HepG2 (cell line): ENCODE data around the gene CCDC34. TPM values are rescaled to one million over a fixed set of nuclear protein-coding genes. Genes with fewer than 3 reads are reported as not detected.

Experiments used
- DMAP1 ChIP-seq: IDR thresholded peaks from 2 replicates; pipeline ENCODE4 v1.6.1; 2016
- ERF ChIP-seq: IDR thresholded peaks from 2 replicates; pipeline ENCODE4 v1.6.1; 2018; ENCODE audit warnings: missing biosample characterization, missing genetic modification reagents
- HOXA3 ChIP-seq: sonication (generic); formaldehyde crosslinking; IDR thresholded peaks from 2 replicates; pipeline ENCODE4 v1.5.0; 2020; ENCODE audit warnings: missing genetic modification reagents
- IRF2 ChIP-seq: IDR thresholded peaks from 2 replicates; pipeline ENCODE4 v1.6.1; 2018; ENCODE audit warnings: missing genetic modification reagents, missing compliant biosample characterization
- JUN ChIP-seq: sonication (generic); formaldehyde crosslinking; IDR thresholded peaks from 2 replicates; pipeline ENCODE4 v1.4.0; 2020; ENCODE audit warnings: mild to moderate bottlenecking, missing genetic modification reagents
- NFIC ChIP-seq: IDR thresholded peaks from 2 replicates; pipeline ENCODE4 v1.6.1; 2012; ENCODE audit warnings: mild to moderate bottlenecking, low read length, inconsistent platforms
- NFKBIZ ChIP-seq: IDR thresholded peaks from 2 replicates; pipeline ENCODE4 v1.6.1; 2018; ENCODE audit warnings: missing genetic modification reagents, missing compliant biosample characterization
- SMYD3 ChIP-seq: sonication (generic); formaldehyde crosslinking; IDR thresholded peaks from 2 replicates; pipeline ENCODE4 v1.8.1; 2023; ENCODE audit warnings: mild to moderate bottlenecking, missing genetic modification reagents
- SP5 ChIP-seq: IDR thresholded peaks from 2 replicates; pipeline ENCODE4 v1.6.1; 2016; ENCODE audit warnings: low read depth, borderline replicate concordance
- YEATS2 ChIP-seq: sonication (generic); formaldehyde crosslinking; IDR thresholded peaks from 2 replicates; pipeline ENCODE4 v1.4.0; 2020; ENCODE audit warnings: missing genetic modification reagents, borderline replicate concordance
- ZNF34 ChIP-seq: sonication (generic); formaldehyde crosslinking; IDR thresholded peaks from 2 replicates; pipeline ENCODE4 v1.4.0; 2020; ENCODE audit warnings: mild to moderate bottlenecking, missing genetic modification reagents, borderline replicate concordance
- ZNF441 ChIP-seq: sonication (generic); formaldehyde crosslinking; IDR thresholded peaks from 2 replicates; pipeline ENCODE4 v1.7.0; 2021; ENCODE audit warnings: missing genetic modification reagents, borderline replicate concordance
- ZNF768 ChIP-seq: sonication (generic); formaldehyde crosslinking; IDR thresholded peaks from 2 replicates; pipeline ENCODE4 v1.4.0; 2020; ENCODE audit warnings: missing genetic modification reagents
- polyA plus RNA-seq, 8 experiments: library from polyadenylated mRNA; depleted of rRNA in 3 of 8; stranded (reverse) in 7 of 8; unstranded in 1 of 8; fragments of >200 nt; fragmentation: Illumina TruSeq in 4 of 8; extraction: Trizol in 4 of 8; gene quantifications; 2 replicates each; pipeline versions ENCODE4 v1.2.1 to v1.2.3, GENCODE V29; 2011 to 2016; ENCODE audit warnings: low read depth in 4 of 8, missing spikeins in 1 of 8, mixed read lengths in 1 of 8; ENCODE audit not compliant: insufficient read depth in 1 of 8
- total RNA-seq, 5 experiments: library from RNA; depleted of rRNA; stranded (reverse); fragments of >200 nt; fragmentation: Illumina TruSeq; extraction: Trizol; gene quantifications; 2 replicates each; pipeline ENCODE4 v1.2.3, GENCODE V29; 2016; ENCODE audit warnings: low read depth in 1 of 5
- TF ChIP-seq, protein P1 (sequence below): sonication (generic); formaldehyde crosslinking; IDR thresholded peaks from 2 replicates; pipeline ENCODE4 v1.4.0; 2020; ENCODE audit warnings: missing genetic modification reagents, borderline replicate concordance
- TF ChIP-seq, protein P2 (sequence below): sonication (generic); formaldehyde crosslinking; IDR thresholded peaks from 2 replicates; pipeline ENCODE4 v1.4.0; 2020; ENCODE audit warnings: missing genetic modification reagents
- TF ChIP-seq, protein P3 (sequence below): sonication (generic); formaldehyde crosslinking; conservative IDR thresholded peaks from 2 replicates; pipeline ENCODE4 v1.4.0; 2020; ENCODE audit warnings: missing genetic modification reagents
- TF ChIP-seq, protein P4 (sequence below): IDR thresholded peaks from 2 replicates; pipeline ENCODE4 v1.4.0; 2020; ENCODE audit warnings: mild to moderate bottlenecking, missing genetic modification reagents
- TF ChIP-seq, protein P5 (sequence below): sonication (generic); formaldehyde crosslinking; IDR thresholded peaks from 2 replicates; pipeline ENCODE4 v1.9.0; 2021; ENCODE audit warnings: missing genetic modification reagents, mild to moderate bottlenecking, borderline replicate concordance

The CCDC34 gene
- total and polyA plus RNA-seq, 2 of the 13 experiments (the other 11 are each of a cell fraction or from before 2014, with no cell fraction given), result 7.6 to 34.3 TPM

DNA sequence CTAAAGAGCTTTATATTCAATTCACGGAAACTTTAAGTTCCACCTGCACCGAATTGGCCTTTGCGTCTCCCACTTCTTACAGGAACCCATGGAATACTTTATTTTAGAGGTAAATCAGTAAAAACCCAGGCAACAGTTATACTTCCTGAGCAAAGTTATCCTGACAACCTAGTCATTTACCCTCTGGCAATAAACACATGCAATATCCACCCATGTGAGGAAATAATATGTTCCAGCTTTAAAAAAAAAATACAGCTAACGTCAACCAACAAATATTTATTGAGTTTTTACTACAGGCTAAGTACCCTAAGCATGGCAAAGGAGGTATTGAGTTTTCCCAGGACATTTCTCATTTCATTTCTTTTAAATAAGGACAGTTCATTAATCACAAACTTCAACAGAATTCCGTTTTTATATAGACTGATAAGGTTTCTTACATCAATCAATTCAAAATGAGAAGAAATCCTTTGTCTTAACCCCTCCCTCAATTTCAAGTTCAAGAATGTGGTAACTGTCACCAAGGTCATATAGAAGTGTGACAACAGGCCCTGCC lies 38.3 kb upstream of the CCDC34 start (continued):
- TF ChIP-seq, protein P1, sequence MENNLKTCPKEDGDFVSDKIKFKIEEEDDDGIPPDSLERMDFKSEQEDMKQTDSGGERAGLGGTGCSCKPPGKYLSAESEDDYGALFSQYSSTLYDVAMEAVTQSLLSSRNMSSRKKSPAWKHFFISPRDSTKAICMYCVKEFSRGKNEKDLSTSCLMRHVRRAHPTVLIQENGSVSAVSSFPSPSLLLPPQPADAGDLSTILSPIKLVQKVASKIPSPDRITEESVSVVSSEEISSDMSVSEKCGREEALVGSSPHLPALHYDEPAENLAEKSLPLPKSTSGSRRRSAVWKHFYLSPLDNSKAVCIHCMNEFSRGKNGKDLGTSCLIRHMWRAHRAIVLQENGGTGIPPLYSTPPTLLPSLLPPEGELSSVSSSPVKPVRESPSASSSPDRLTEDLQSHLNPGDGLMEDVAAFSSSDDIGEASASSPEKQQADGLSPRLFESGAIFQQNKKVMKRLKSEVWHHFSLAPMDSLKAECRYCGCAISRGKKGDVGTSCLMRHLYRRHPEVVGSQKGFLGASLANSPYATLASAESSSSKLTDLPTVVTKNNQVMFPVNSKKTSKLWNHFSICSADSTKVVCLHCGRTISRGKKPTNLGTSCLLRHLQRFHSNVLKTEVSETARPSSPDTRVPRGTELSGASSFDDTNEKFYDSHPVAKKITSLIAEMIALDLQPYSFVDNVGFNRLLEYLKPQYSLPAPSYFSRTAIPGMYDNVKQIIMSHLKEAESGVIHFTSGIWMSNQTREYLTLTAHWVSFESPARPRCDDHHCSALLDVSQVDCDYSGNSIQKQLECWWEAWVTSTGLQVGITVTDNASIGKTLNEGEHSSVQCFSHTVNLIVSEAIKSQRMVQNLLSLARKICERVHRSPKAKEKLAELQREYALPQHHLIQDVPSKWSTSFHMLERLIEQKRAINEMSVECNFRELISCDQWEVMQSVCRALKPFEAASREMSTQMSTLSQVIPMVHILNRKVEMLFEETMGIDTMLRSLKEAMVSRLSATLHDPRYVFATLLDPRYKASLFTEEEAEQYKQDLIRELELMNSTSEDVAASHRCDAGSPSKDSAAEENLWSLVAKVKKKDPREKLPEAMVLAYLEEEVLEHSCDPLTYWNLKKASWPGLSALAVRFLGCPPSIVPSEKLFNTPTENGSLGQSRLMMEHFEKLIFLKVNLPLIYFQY, result no peak
- TF ChIP-seq, protein P2, sequence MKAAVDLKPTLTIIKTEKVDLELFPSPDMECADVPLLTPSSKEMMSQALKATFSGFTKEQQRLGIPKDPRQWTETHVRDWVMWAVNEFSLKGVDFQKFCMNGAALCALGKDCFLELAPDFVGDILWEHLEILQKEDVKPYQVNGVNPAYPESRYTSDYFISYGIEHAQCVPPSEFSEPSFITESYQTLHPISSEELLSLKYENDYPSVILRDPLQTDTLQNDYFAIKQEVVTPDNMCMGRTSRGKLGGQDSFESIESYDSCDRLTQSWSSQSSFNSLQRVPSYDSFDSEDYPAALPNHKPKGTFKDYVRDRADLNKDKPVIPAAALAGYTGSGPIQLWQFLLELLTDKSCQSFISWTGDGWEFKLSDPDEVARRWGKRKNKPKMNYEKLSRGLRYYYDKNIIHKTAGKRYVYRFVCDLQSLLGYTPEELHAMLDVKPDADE (CRISPR knock-in tag), result no peak
- TF ChIP-seq ERF (CRISPR knock-in tag) (no peak), NFIC (peak; percentile 83; the same call in 1 of the 2 replicates), SMYD3 (CRISPR knock-in tag) (no peak), ZNF768 (CRISPR knock-in tag) (no peak), IRF2 (CRISPR knock-in tag) (0 out of 2 replicates have a peak, but pooled peaks have one; percentile 23), YEATS2 (CRISPR knock-in tag) (no peak), ZNF34 (CRISPR knock-in tag) (no peak), SP5 (CRISPR knock-in tag) (0 out of 2 replicates have a peak, but pooled peaks have one; percentile 65), NFKBIZ (CRISPR knock-in tag) (no peak), DMAP1 (0 out of 2 replicates have a peak, but pooled peaks have one; percentile 42), JUN (CRISPR knock-in tag) (no peak), HOXA3 (CRISPR knock-in tag) (no peak), ZNF441 (no peak)
- TF ChIP-seq, protein P3, sequence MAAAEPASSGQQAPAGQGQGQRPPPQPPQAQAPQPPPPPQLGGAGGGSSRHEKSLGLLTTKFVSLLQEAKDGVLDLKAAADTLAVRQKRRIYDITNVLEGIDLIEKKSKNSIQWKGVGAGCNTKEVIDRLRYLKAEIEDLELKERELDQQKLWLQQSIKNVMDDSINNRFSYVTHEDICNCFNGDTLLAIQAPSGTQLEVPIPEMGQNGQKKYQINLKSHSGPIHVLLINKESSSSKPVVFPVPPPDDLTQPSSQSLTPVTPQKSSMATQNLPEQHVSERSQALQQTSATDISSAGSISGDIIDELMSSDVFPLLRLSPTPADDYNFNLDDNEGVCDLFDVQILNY (CRISPR knock-in tag), result no peak
- TF ChIP-seq, protein P4, sequence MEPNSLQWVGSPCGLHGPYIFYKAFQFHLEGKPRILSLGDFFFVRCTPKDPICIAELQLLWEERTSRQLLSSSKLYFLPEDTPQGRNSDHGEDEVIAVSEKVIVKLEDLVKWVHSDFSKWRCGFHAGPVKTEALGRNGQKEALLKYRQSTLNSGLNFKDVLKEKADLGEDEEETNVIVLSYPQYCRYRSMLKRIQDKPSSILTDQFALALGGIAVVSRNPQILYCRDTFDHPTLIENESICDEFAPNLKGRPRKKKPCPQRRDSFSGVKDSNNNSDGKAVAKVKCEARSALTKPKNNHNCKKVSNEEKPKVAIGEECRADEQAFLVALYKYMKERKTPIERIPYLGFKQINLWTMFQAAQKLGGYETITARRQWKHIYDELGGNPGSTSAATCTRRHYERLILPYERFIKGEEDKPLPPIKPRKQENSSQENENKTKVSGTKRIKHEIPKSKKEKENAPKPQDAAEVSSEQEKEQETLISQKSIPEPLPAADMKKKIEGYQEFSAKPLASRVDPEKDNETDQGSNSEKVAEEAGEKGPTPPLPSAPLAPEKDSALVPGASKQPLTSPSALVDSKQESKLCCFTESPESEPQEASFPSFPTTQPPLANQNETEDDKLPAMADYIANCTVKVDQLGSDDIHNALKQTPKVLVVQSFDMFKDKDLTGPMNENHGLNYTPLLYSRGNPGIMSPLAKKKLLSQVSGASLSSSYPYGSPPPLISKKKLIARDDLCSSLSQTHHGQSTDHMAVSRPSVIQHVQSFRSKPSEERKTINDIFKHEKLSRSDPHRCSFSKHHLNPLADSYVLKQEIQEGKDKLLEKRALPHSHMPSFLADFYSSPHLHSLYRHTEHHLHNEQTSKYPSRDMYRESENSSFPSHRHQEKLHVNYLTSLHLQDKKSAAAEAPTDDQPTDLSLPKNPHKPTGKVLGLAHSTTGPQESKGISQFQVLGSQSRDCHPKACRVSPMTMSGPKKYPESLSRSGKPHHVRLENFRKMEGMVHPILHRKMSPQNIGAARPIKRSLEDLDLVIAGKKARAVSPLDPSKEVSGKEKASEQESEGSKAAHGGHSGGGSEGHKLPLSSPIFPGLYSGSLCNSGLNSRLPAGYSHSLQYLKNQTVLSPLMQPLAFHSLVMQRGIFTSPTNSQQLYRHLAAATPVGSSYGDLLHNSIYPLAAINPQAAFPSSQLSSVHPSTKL (CRISPR knock-in tag), result no peak
- TF ChIP-seq, protein P5, sequence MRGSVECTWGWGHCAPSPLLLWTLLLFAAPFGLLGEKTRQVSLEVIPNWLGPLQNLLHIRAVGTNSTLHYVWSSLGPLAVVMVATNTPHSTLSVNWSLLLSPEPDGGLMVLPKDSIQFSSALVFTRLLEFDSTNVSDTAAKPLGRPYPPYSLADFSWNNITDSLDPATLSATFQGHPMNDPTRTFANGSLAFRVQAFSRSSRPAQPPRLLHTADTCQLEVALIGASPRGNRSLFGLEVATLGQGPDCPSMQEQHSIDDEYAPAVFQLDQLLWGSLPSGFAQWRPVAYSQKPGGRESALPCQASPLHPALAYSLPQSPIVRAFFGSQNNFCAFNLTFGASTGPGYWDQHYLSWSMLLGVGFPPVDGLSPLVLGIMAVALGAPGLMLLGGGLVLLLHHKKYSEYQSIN, result no peak
